HEK293 (cell line): Measurements from ENCODE around the gene BRI3BP.

ENCODE experiments used
- CTCF ChIA-PET: fragments of 350-600 bp; formaldehyde crosslinking; extraction: SDS; loops from one replicate; lab custom pipeline; 2021; ENCODE audit warnings: antibody characterized with exemption; lab: Yijun Ruan, JAX
- POLR2A ChIA-PET: fragments of 300-600 bp; formaldehyde crosslinking; extraction: SDS; loops from one replicate; lab custom pipeline; 2020; ENCODE audit warnings: antibody characterized with exemption, inconsistent platforms; lab: Yijun Ruan, JAX
- H3K27ac ChIP-seq: fragments of 200-500 bp; sonication (Bioruptor generic); 2 replicates; pipeline ENCODE4 v1.5.1; 2014; ENCODE audit warnings: low read depth, low read length, control low read depth, inconsistent platforms; ENCODE audit errors: extremely low read depth
- H3K36me3 ChIP-seq, 2 experiments: fragments of 200-500 bp in 1 of 2; sonication (Bioruptor generic) in 1 of 2; 1 replicate in 1 of 2; 2 replicates in 1 of 2; pipeline ENCODE4 v1.5.1; 2014 to 2017; ENCODE audit warnings: inconsistent platforms in 2 of 2, low read length in 2 of 2; ENCODE audit not compliant: control insufficient read depth in 2 of 2, insufficient read depth in 1 of 2
- H3K4me1 ChIP-seq: fragments of 200-500 bp; sonication (Bioruptor generic); 2 replicates; pipeline ENCODE4 v1.5.1; 2014; ENCODE audit warnings: mild to moderate bottlenecking, low read length, inconsistent platforms; ENCODE audit not compliant: control insufficient read depth, insufficient read depth
- H3K4me3 ChIP-seq: 2 replicates; pipeline ENCODE4 v1.5.1; 2011; ENCODE audit warnings: low read depth, mild to moderate bottlenecking, control low read depth, low read length, moderate library complexity
- H3K9me3 ChIP-seq: fragments of 200-500 bp; sonication (Bioruptor generic); 2 replicates; pipeline ENCODE4 v1.5.1; 2014; ENCODE audit warnings: low read depth, low read length, inconsistent platforms; ENCODE audit not compliant: control insufficient read depth, insufficient read depth
- CTCF ChIP-seq: fragments of 450-650 bp; formaldehyde crosslinking; IDR thresholded peaks from 2 replicates; pipeline ENCODE4 v1.5.1; 2016; ENCODE audit warnings: missing biosample characterization, missing genetic modification characterization
- GLIS1 ChIP-seq: fragments of 450-650 bp; formaldehyde crosslinking; IDR thresholded peaks from 2 replicates; pipeline ENCODE4 v1.5.1; 2016; ENCODE audit warnings: missing biosample characterization, missing genetic modification characterization
- MEIS1 ChIP-seq: sonication (generic); formaldehyde crosslinking; IDR thresholded peaks from 2 replicates; pipeline ENCODE4 v1.8.1; 2022; ENCODE audit warnings: missing genetic modification reagents, mild to moderate bottlenecking, borderline replicate concordance
- PRDM10 ChIP-seq: fragments of 450-650 bp; formaldehyde crosslinking; IDR thresholded peaks from 2 replicates; pipeline ENCODE4 v1.5.1; 2016; ENCODE audit warnings: missing biosample characterization, missing genetic modification characterization
- SCRT2 ChIP-seq: fragments of 450-650 bp; formaldehyde crosslinking; IDR thresholded peaks from 2 replicates; pipeline ENCODE4 v1.5.1; 2016; ENCODE audit warnings: missing biosample characterization, missing genetic modification characterization
- ZBTB48 ChIP-seq: fragments of 450-650 bp; formaldehyde crosslinking; IDR thresholded peaks from 2 replicates; pipeline ENCODE4 v1.5.1; 2016; ENCODE audit warnings: missing biosample characterization, missing genetic modification characterization
- ZFP69B ChIP-seq: fragments of 450-650 bp; formaldehyde crosslinking; IDR thresholded peaks from 2 replicates; pipeline ENCODE4 v1.5.1; 2016; ENCODE audit warnings: missing biosample characterization, missing genetic modification characterization
- ZIC2 ChIP-seq: fragments of 450-650 bp; formaldehyde crosslinking; IDR thresholded peaks from 2 replicates; pipeline ENCODE4 v1.5.1; 2016; ENCODE audit warnings: missing biosample characterization, missing genetic modification characterization
- ZNF138 ChIP-seq: fragments of 450-650 bp; formaldehyde crosslinking; IDR thresholded peaks from 2 replicates; pipeline ENCODE4 v1.5.1; 2016; ENCODE audit warnings: missing biosample characterization, missing genetic modification characterization, borderline replicate concordance
- ZNF211 ChIP-seq: fragments of 450-650 bp; formaldehyde crosslinking; IDR thresholded peaks from 2 replicates; pipeline ENCODE4 v1.5.1; 2016; ENCODE audit warnings: low read depth, missing biosample characterization, missing genetic modification characterization
- ZNF221 ChIP-seq: fragments of 450-650 bp; formaldehyde crosslinking; IDR thresholded peaks from 2 replicates; pipeline ENCODE4 v1.5.1; 2017; ENCODE audit warnings: missing biosample characterization, missing genetic modification characterization, borderline replicate concordance
- ZNF24 ChIP-seq: fragments of 450-650 bp; formaldehyde crosslinking; IDR thresholded peaks from 2 replicates; pipeline ENCODE4 v1.5.1; 2016; ENCODE audit warnings: missing biosample characterization, missing genetic modification characterization
- ZNF26 ChIP-seq: fragments of 450-650 bp; formaldehyde crosslinking; IDR thresholded peaks from 2 replicates; pipeline ENCODE4 v1.5.1; 2016; ENCODE audit warnings: missing biosample characterization, missing genetic modification characterization
- ZNF426 ChIP-seq: fragments of 450-650 bp; formaldehyde crosslinking; IDR thresholded peaks from 2 replicates; pipeline ENCODE4 v1.5.1; 2017; ENCODE audit warnings: missing biosample characterization, missing genetic modification characterization, mild to moderate bottlenecking, inconsistent platforms, moderate library complexity
- ZNF561 ChIP-seq: fragments of 450-650 bp; IDR thresholded peaks from 2 replicates; pipeline ENCODE4 v1.5.1; 2018; ENCODE audit warnings: missing biosample characterization, missing genetic modification characterization, borderline replicate concordance
- ZNF624 ChIP-seq: fragments of 450-650 bp; formaldehyde crosslinking; IDR thresholded peaks from 2 replicates; pipeline ENCODE4 v1.5.1; 2017; ENCODE audit warnings: missing biosample characterization, missing genetic modification characterization
- ZNF660 ChIP-seq: fragments of 450-650 bp; IDR thresholded peaks from 2 replicates; pipeline ENCODE4 v1.5.1; 2018; ENCODE audit warnings: missing biosample characterization, mild to moderate bottlenecking, missing genetic modification characterization
- ZNF692 ChIP-seq: fragments of 450-650 bp; formaldehyde crosslinking; IDR thresholded peaks from 2 replicates; pipeline ENCODE4 v1.5.1; 2016; ENCODE audit warnings: missing biosample characterization, missing genetic modification characterization
- ZNF830 ChIP-seq: fragments of 450-650 bp; IDR thresholded peaks from 2 replicates; pipeline ENCODE4 v1.5.0; 2018; ENCODE audit warnings: missing biosample characterization, missing genetic modification characterization, low read depth, mild to moderate bottlenecking, moderate library complexity
- ZSCAN23 ChIP-seq: fragments of 450-650 bp; formaldehyde crosslinking; IDR thresholded peaks from 2 replicates; pipeline ENCODE4 v1.5.1; 2016; ENCODE audit warnings: missing biosample characterization, missing genetic modification characterization

BRI3BP gene

GRCh38 chr12:125057708-125058107 is 64.3 kb downstream of the BRI3BP start:
- TF ChIP-seq MEIS1 (CRISPR knock-in tag), result no peak
- TF ChIP-seq ZNF211 (tag by site-specific recombination), result no peak
- TF ChIP-seq ZNF692, result no peak
- no peak for TF ChIP-seq CTCF
- no peak for TF ChIP-seq ZNF138
- no peak for TF ChIP-seq PRDM10 (tag by site-specific recombination)
- no peak for TF ChIP-seq ZNF24 (tag by site-specific recombination)
- no peak for TF ChIP-seq ZNF830
- TF ChIP-seq ZIC2 (tag by site-specific recombination), result no peak
- TF ChIP-seq ZBTB48, result no peak
- TF ChIP-seq ZNF221 (tag by site-specific recombination), result no peak
- no peak for TF ChIP-seq ZNF561
- no peak for TF ChIP-seq ZNF426 (tag by site-specific recombination)
- TF ChIP-seq ZNF660 (tag by site-specific recombination), result no peak
- TF ChIP-seq ZNF624 (tag by site-specific recombination), result no peak
- no peak for TF ChIP-seq ZNF26 (tag by site-specific recombination)
- TF ChIP-seq ZFP69B (tag by site-specific recombination), result no peak
- TF ChIP-seq SCRT2 (tag by site-specific recombination), result no peak
- no peak for TF ChIP-seq ZSCAN23
- no peak for TF ChIP-seq GLIS1
- ChIA-PET CTCF (interaction anchor here (1.0 kb wide), 1 partner anchor 46 kb away, joined by 3 read pairs; no protein-coding TSS in a partner anchor), POLR2A (no interaction called here)
- Histone ChIP-seq H3K27ac (no peak overlapping the region), H3K4me3 (no peak overlapping the region), H3K36me3 (no peaks in the 10 kb centered on the region), H3K4me1 (no peaks in the 10 kb centered on the region), H3K9me3 (no peaks in the 10 kb centered on the region)
